Right atrium auricular region (tissue), 2 donors: ENCODE results near the gene DYNLT2. TPM values are rescaled to one million over a fixed set of nuclear protein-coding genes. Genes with fewer than 3 reads are reported as not detected.

Experiments used
- DNase-seq: peaks from one replicate; pipeline ENCODE4 v3.0.0-alpha.2; 2019; ENCODE audit warnings: low spot score
- H3K27ac ChIP-seq, 2 donors: fragments of 200-600 bp; sonication (generic); 1 replicate in 1 of 2; 2 replicates in 1 of 2; pipeline ENCODE4 v1.5.1; 2016 to 2019
- H3K27me3 ChIP-seq, 2 donors: fragments of 200-600 bp; sonication (generic); one replicate each; pipeline versions ENCODE4 v1.5.1 to v1.6.0; 2017 to 2019
- H3K36me3 ChIP-seq: fragments of 200-600 bp; sonication (generic); one replicate; pipeline ENCODE4 v1.5.1; 2016
- H3K4me1 ChIP-seq, 2 donors: fragments of 200-600 bp; sonication (generic); one replicate each; pipeline versions ENCODE4 v1.5.1 to v1.6.0; 2017 to 2019
- H3K4me3 ChIP-seq, 2 donors: fragments of 200-600 bp; sonication (generic); 1 replicate in 1 of 2; 2 replicates in 1 of 2; pipeline ENCODE4 v1.5.1; 2017 to 2019; ENCODE audit warnings: mild to moderate bottlenecking in 1 of 2, moderate library complexity in 1 of 2
- H3K9me3 ChIP-seq, 2 donors: fragments of 200-600 bp; sonication (generic); one replicate each; pipeline ENCODE4 v1.5.1; 2019
- total RNA-seq, 2 donors: library from RNA; depleted of rRNA; stranded (reverse); fragments of >200 nt; gene quantifications; one replicate each; pipeline ENCODE4 v1.1.0, GENCODE V29; 2016
- TF ChIP-seq, protein P1 (sequence below), 2 donors: fragments of 200-600 bp; sonication (generic); IDR thresholded peaks; one replicate each; pipeline ENCODE4 v1.5.1; 2019; ENCODE audit warnings: antibody characterized with exemption in 2 of 2

The DYNLT2 gene
- total RNA-seq, 2 donors from 2014 or later, result 0.20 to 0.33 TPM

- Histone ChIP-seq H3K4me1 (no peaks in the 10 kb centered on the region), H3K36me3 (peaks cover 59% of the 10 kb centered on the region), H3K27me3 (no peaks in the 10 kb centered on the region), H3K9me3 (no peaks in the 10 kb centered on the region), H3K27ac (no peak overlapping the region), H3K4me3 (no peak overlapping the region)
- DNase-seq, result no peak
- TF ChIP-seq, protein P1, sequence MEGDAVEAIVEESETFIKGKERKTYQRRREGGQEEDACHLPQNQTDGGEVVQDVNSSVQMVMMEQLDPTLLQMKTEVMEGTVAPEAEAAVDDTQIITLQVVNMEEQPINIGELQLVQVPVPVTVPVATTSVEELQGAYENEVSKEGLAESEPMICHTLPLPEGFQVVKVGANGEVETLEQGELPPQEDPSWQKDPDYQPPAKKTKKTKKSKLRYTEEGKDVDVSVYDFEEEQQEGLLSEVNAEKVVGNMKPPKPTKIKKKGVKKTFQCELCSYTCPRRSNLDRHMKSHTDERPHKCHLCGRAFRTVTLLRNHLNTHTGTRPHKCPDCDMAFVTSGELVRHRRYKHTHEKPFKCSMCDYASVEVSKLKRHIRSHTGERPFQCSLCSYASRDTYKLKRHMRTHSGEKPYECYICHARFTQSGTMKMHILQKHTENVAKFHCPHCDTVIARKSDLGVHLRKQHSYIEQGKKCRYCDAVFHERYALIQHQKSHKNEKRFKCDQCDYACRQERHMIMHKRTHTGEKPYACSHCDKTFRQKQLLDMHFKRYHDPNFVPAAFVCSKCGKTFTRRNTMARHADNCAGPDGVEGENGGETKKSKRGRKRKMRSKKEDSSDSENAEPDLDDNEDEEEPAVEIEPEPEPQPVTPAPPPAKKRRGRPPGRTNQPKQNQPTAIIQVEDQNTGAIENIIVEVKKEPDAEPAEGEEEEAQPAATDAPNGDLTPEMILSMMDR (IDR thresholded peaks at IDR 0.05), result no peak
Measured at GRCh38 chr6:169763308-169763707, 11.9 kb upstream of the DYNLT2 start.

- H3K27ac ChIP-seq, result no peak overlapping the region
- H3K4me1 ChIP-seq, result peaks cover 0 to 16% of the 10 kb centered on the region in 2 donors
- TF ChIP-seq, protein P1 (IDR thresholded peaks at IDR 0.05), result no peak
- peaks cover 17% of the 10 kb centered on the region for H3K36me3 ChIP-seq
- no peak for DNase-seq
- no peak overlapping the region for H3K4me3 ChIP-seq
- H3K27me3 ChIP-seq, result no peaks in the 10 kb centered on the region
- no peaks in the 10 kb centered on the region for H3K9me3 ChIP-seq
Measured at GRCh38 chr6:169755162-169755561, 3.8 kb upstream of the DYNLT2 start.

- Histone ChIP-seq H3K4me3 (peak overlapping the region; percentile 74 to 82), H3K4me1 (peaks cover 0 to 20% of the 10 kb centered on the region in 2 donors), H3K27ac (peak overlapping the region; percentile 92 to 94), H3K9me3 (no peaks in the 10 kb centered on the region), H3K27me3 (no peaks in the 10 kb centered on the region), H3K36me3 (peaks cover 2% of the 10 kb centered on the region)
- TF ChIP-seq, protein P1 (IDR thresholded peaks at IDR 0.05), result no peak
- no peak for DNase-seq
Measured at GRCh38 chr6:169752074-169752623, 777 bp upstream of the DYNLT2 start.

DNA sequence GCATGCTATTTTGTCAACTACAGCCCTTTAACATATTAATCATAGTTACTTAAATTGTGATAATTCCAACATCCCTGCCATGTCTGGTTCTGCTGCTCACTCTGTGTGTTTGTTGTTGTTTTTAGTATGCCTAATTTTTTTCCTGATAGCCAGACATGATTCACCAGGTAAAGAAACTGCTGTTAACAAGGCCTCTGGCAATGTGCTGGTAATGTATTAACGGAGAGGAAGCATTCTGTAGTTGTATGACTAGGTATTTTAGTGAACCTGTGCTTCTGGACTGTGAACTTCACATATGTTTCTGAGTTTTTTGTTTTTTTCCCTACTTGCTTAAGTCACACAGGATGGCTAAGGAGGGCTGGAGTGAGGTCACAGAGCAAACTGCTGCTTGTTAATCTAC lies 4.8 kb downstream of the DYNLT2 start:
- peaks cover 0 to 13% of the 10 kb centered on the region in 2 donors for H3K4me1 ChIP-seq
- no peak overlapping the region for H3K4me3 ChIP-seq
- TF ChIP-seq, protein P1 (IDR thresholded peaks at IDR 0.05), result no peak
- H3K27ac ChIP-seq, result no peak overlapping the region
- H3K9me3 ChIP-seq, result no peaks in the 10 kb centered on the region
- no peak for DNase-seq
- H3K36me3 ChIP-seq, result no peaks in the 10 kb centered on the region
- H3K27me3 ChIP-seq, result no peaks in the 10 kb centered on the region

GRCh38 chr6:169745405-169745804 lies 6.0 kb downstream of the DYNLT2 start:
- TF ChIP-seq, protein P1 (IDR thresholded peaks at IDR 0.05), result no peak
- no peaks in the 10 kb centered on the region for H3K27me3 ChIP-seq
- H3K4me3 ChIP-seq, result no peak overlapping the region
- H3K36me3 ChIP-seq, result no peaks in the 10 kb centered on the region
- no peak overlapping the region for H3K27ac ChIP-seq
- no peaks in the 10 kb centered on the region for H3K9me3 ChIP-seq
- DNase-seq, result no peak
- peaks cover 0 to 6% of the 10 kb centered on the region in 2 donors for H3K4me1 ChIP-seq

DNA sequence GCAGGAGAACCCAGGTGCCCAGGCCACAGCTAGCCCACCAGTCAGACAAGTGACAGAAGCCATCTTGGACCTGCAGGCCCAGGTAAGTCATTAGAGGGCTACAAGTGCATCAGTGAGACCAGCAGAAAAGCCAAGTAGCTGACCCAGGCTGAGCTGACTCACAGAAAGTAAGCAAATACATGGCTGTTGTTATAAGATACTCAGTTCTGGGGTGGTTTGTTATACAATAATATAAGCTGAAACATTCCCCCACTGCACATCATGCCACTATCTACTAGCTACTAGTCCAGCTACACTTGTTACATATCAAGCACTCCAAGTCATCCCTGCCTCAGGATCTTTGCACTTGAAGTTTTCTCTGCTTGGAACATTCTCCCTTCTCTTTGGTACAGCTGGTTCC lies 10.0 kb downstream of the DYNLT2 start:
- Histone ChIP-seq H3K9me3 (no peaks in the 10 kb centered on the region), H3K27ac (no peak overlapping the region), H3K27me3 (no peaks in the 10 kb centered on the region), H3K36me3 (no peaks in the 10 kb centered on the region), H3K4me1 (peaks cover 0 to 10% of the 10 kb centered on the region in 2 donors), H3K4me3 (no peak overlapping the region)
- DNase-seq, result no peak
- TF ChIP-seq, protein P1 (IDR thresholded peaks at IDR 0.05), result no peak
